GM13976 (cell line): ENCODE measurements around the gene NXPH1.

ENCODE experiments used
- DNase-seq: peaks from one replicate; pipeline ENCODE4 v3.0.0; 2012; ENCODE audit warnings: low spot score
- CTCF ChIP-seq: IDR thresholded peaks from 2 replicates; pipeline ENCODE4 v1.5.1; 2012; ENCODE audit warnings: borderline replicate concordance, mild to moderate bottlenecking; ENCODE audit not compliant: insufficient read depth; ENCODE audit errors: extremely low read depth, missing control alignments, control extremely low read depth
- in situ Hi-C: fragments of 300-500 bp; cut with MboI; formaldehyde crosslinking; loops from one replicate; pipeline ENCODE4 v1.12.0; 2022; ENCODE audit warnings: low sequenced_read_pairs, mixed read lengths, inconsistent platforms; ENCODE audit not compliant: unreplicated experiment

The NXPH1 gene

GRCh38 chr7:8761731-8762130, 328.3 kb downstream of the NXPH1 start:
- no peak for TF ChIP-seq CTCF
- in situ Hi-C loops = no loop called here
- no peak for DNase-seq

GRCh38 chr7:8762803-8763202, 329.4 kb downstream of the NXPH1 start:
- in situ Hi-C loops = no loop called here
- no peak for TF ChIP-seq CTCF
- DNase-seq = no peak

DNA sequence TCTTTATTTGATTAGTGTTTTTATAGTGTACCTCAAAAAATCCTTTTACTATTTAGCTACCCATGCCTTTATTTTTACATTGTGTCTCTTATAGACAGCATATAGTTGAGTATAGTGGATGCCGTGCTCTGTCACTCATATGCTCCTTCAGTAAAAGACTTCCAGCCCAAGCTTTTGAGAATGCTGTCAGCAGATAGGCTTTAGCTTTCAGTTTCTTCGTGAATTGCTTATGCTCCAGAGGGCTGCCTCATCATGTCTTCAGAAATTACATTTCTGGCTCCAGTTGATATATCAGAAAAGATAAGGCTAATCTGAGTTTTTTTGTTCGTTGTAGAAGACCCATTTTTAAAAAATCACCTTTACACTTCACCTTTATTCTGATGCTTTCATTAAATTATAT, 332.0 kb downstream of the NXPH1 start:
- in situ Hi-C loops = no loop called here
- no peak for DNase-seq
- no peak for TF ChIP-seq CTCF

GRCh38 chr7:8773518-8773917, 340.1 kb downstream of the NXPH1 start:
- in situ Hi-C loops = no loop called here
- no peak for DNase-seq
- no peak for TF ChIP-seq CTCF

DNA sequence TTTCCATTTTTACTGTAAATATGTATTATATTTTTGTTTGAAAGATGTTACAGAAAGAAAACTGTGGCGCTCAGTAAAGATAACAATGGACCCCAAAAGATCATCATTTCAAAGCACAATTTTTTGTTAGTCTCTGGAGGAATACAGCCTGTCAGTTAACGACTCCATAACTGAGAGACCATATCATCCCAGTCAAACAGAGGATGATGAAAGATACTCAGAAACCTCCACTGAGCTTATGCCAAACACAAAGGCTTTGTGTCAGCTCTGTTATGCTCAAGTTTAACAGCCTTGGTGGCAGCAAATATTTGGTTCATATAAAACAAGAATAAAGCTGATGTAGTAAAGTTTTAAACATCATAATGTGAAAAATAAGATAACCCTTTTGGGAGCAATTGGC, 345.1 kb downstream of the NXPH1 start:
- no peak for TF ChIP-seq CTCF
- in situ Hi-C loops = no loop called here
- DNase-seq = no peak

- in situ Hi-C loops = no loop called here
- DNase-seq = no peak
- TF ChIP-seq CTCF = no peak
Observed at GRCh38 chr7:8781166-8781565, 347.8 kb downstream of the NXPH1 start.

GRCh38 chr7:8783229-8783628, 349.8 kb downstream of the NXPH1 start:
- TF ChIP-seq CTCF = no peak
- in situ Hi-C loops = no loop called here
- DNase-seq = no peak
